ENCODE data around the gene RBM34.
"Not testable (repeated sequence)": the region's sequence is repeated elsewhere in the genome, so short reads cannot be mapped to it uniquely, and the experiment has no call there.

Gene RBM34

GRCh38 chr1:235091319-235092044 is 69.6 kb downstream of the RBM34 start:
- not testable (repeated sequence) for DNase-seq (ENCODE audit: low read depth in 3 of 3)

GRCh38 chr1:235090406-235091069 is 70.5 kb downstream of the RBM34 start:
- no peak for DNase-seq (ENCODE audit: low read depth in 3 of 3)

- DNase-seq (ENCODE audit: low read depth in 3 of 3): no peak
These were observed 72.1 kb downstream of the RBM34 start for GRCh38 chr1:235088907-235089306.

- DNase-seq (ENCODE audit: low read depth in 3 of 3): no peak
These were observed 72.6 kb downstream of the RBM34 start for GRCh38 chr1:235088430-235088829.

- DNase-seq (ENCODE audit: low read depth in 3 of 3): no peak
These were observed 73.1 kb downstream of the RBM34 start for GRCh38 chr1:235087906-235088305.

GRCh38 chr1:235085411-235086117 is 75.5 kb downstream of the RBM34 start:
- DNase-seq (ENCODE audit: low read depth in 3 of 3): not testable (repeated sequence)
